Stimulated activated CD4-positive, alpha-beta T cell treated with anti-CD3 and anti-CD28 coated beads, Interleukin-2, amount 100 ng/mL, for 4 hours (primary cell): ENCODE data around the gene CCL18.
"Not testable (repeated sequence)": the region's sequence is repeated elsewhere in the genome, so short reads cannot be mapped to it uniquely, and the experiment has no call there.

Experiments used
- DNase-seq: peaks from one replicate; pipeline ENCODE4 v3.0.0-alpha.2; 2020; ENCODE audit warnings: low read depth

The CCL18 gene

DNA sequence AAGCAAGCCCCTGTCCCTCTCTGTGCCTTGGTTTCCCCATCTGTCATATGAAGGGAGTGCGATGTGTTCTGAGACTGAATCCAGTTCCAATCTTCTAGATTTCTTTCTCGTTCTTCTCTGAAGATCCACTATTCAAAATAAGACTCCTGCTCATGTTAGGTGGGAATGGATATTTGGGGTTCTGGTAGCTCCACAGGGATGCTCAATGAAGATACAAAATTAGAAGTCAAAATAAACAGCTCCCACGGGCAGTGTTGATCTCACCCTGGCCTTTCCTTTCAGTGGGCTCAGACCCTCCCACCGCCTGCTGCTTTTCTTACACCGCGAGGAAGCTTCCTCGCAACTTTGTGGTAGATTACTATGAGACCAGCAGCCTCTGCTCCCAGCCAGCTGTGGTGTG lies 40.2 kb downstream of the CCL18 start:
- not testable (repeated sequence) for DNase-seq

DNA sequence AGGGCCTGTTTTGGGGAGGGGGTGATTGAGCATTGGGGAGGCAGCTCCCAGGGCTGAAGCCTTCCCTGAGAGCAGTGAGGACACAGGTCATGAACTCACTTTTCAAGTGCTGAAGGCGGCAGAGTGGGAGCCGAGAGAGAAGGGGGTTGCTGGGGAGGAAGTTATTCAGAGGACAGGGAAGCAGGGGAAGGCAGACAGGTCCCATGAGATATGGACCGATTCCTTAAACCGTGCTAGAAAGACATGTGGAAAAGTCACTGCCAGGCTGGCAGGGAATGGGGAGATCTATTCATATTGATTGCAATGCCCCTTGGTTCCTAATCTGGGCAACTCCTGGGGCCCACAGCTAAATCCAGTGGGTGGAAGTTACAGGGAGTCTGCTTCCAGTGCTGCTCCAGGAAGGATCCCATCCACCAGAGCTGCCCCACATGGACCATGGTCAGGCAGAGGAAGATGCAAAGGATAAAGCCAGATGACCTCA lies 40.7 kb downstream of the CCL18 start:
- no peak for DNase-seq

DNA sequence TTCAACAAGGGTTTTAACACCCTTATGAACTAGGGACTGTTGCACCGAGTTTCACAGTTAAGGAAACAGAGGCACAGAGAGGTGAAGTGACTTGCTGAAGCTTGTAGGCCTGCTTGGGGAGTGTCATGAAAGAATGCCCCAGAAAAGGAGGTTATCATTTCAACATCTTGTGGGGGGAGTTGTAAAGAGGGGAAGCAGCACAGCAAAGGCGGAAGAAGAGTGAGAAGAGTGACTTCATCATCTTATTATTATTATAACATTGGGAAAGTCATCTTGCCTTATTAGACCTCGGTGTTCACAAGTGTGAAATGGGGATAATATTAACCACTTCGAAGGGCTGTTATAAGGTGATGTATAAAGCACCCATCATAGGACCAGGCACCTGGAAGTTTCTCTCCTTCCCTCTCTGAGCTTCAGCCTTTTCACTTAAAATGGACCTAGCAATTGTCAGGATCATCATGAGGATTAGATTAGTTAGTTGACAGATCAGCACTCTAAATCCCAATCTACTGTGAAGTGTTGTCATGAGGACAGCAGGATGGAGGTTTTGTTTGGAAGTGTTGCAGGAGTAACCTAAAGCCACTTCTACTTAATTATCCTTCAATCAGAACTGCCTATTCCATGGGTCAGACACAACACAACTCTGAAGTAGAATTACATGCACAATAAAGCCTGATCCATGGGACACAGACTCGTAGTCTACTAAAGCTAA lies 41.9 kb downstream of the CCL18 start:
- no peak for DNase-seq

GRCh38 chr17:36106493-36106835 lies 42.4 kb downstream of the CCL18 start:
- DNase-seq = no peak

DNA sequence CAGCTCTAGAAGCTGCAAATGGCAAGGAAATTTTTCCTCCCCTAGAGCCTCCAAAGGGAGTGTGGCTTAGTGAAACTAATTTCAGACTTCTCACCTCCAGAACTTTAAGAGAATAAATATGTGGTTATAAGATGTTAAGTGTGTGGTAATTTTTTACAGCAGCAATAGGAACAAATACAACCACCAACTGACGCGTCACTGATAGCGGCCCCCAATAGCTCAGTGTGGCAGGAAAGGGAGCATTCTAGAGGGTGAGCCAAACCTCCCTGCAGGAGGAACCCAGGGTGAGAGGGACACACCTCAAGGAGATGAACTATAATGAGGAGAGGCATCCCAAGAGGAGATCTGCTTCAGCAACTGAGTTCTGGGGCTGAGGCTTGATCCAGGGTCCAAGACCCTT lies 43.6 kb downstream of the CCL18 start:
- no peak for DNase-seq

DNA sequence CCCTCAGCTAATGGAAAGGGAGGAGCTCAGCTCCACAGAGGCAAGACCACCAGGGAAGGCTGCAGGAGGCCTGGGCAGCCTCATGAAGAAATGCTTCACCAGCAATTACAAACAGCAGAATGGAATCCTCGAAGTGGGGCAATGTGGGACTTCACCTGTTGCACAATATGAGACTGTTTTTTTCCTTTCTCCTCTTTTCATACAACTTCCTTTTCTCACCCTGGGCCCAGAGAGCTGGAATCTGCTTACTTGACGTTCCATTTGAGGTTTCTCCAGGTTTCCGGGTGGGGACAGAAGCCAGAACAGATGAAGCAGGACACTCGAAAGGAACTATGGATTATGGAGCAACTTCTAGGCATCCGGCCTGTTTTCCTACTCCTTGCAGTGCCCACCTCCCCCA lies 44.2 kb downstream of the CCL18 start:
- DNase-seq = not testable (repeated sequence)

DNA sequence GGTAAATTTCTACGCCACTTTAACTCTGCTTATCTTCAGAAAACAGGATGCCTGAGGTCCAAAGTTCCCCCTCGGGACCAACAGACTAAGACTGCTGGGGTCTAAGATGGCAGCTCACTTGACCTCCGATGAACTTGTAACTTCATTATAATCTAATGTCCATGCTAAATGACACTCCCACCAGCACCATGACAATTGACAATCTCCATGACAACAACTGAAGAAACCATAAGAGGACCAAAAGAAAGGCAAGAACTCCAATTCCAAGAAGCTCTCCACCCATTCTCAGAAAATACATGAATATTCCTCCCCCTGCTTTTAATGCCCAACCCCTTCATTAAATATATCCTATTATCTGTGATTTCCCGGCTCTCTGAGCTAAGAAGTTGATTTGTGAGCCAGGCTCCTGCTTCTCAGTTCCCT lies 47.0 kb downstream of the CCL18 start:
- DNase-seq = no peak

DNA sequence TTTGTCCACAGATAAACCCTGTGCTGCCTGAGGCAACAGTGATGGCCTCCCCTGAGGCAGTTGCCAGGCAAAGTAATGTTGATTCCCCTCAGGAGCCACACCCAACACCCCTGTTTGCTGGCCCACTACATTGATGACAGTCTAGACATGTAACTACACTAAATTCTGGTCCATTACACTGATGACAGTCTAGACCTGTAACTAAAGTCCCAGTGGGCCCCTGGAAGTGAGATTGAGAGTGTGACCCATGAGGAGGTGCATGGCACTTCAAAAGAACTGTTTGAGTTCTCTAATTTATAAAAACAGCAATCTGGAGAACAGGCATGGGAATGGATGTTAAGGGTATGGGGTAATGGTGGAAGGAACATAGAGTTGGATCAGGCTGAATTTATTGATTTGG lies 48.5 kb downstream of the CCL18 start:
- DNase-seq = no peak

DNA sequence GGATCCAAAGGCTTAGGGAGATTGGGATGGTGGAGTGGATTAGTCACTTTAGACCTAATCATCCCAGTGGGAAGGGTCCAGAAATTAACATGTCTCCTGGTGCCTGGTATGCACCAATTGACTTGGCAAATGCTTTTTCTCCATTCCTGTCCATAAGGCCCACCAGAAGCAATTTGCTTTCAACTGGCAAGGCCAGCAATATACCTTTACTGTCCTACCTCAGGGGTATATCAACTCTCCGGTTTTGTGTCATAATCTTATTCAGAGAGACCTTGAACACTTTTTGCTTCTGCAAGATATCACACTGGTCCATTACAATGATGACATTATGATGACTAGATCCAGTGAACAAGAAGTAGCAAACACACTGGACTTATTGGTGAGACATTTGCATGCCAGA lies 49.1 kb downstream of the CCL18 start:
- DNase-seq = not testable (repeated sequence)

DNA sequence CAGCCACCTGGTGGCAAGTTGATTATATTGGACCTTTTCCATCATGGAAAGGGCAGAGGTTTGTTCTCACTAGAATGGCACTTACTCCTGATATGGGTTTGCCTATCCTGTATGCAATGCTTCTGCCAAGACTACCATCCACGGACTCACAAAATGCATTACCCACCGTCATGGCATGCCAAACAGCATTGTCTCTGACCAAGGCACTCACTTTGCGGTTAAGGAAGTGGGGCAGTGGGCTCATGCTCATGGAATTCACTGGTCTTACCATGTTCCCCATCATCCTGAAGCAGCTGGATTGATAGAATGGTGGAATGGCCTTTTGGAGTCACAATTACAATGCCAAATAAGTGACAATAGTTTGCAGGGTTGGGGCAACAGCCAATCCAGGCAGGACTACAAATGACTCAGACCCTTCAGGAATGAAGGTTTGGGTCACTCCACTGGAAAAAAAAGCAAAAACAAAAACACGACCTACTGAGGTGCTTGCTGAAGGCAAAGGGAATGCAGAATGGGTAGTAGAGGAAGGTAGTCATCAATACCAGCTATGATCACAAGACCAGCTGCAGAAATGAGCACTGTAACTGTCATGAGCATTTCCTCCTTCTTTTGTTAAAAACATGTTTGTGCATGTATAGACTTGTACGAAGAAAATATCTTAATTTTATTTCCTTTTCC lies 51.0 kb downstream of the CCL18 start:
- DNase-seq = not testable (repeated sequence)

DNA sequence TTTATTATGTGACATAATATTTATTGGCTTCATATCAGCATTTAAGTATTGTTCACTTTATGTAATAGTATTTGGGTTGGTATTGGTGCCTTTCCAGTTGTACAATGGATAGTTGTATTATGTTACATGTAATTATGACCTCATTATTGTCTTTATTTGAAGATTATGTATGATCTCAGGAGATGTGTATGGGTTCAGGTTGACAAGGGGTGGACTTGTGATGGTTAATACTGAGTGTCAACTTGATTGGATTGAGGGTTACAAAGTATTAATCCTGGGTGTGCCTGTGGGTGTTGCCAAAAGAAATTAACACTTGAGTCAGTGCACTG lies 51.5 kb downstream of the CCL18 start:
- not testable (repeated sequence) for DNase-seq

GRCh38 chr17:36117505-36118382 lies 53.7 kb downstream of the CCL18 start:
- no peak for DNase-seq

- DNase-seq = no peak
Observed at GRCh38 chr17:36118477-36119353, 54.6 kb downstream of the CCL18 start.

- no peak for DNase-seq
Observed at GRCh38 chr17:36120221-36120620, 56.1 kb downstream of the CCL18 start.

- not testable (repeated sequence) for DNase-seq
Observed at GRCh38 chr17:36121099-36121498, 57.0 kb downstream of the CCL18 start.
